Trophoblast cell (in vitro differentiated cells and primary cell): ENCODE results near the gene PRSS36.
"Not testable (repeated sequence)": the region's sequence is repeated elsewhere in the genome, so short reads cannot be mapped to it uniquely, and the experiment has no call there.

ENCODE experiments used
- DNase-seq, 2 donors: peaks; one replicate each; pipeline ENCODE4 v3.0.0-alpha.2; 2016
- H2AFZ ChIP-seq: 2 replicates; pipeline ENCODE4 v1.6.1; 2013; ENCODE audit warnings: low read length, moderate library complexity, mild to moderate bottlenecking; ENCODE audit not compliant: insufficient read depth, poor library complexity
- H2AK5ac ChIP-seq: 2 replicates; pipeline ENCODE4 v1.6.1; 2013; ENCODE audit warnings: mild to moderate bottlenecking, low read length
- H2BK120ac ChIP-seq: 2 replicates; pipeline ENCODE4 v1.6.1; 2013; ENCODE audit warnings: low read length, mild to moderate bottlenecking, moderate library complexity; ENCODE audit not compliant: insufficient read depth, poor library complexity
- H2BK12ac ChIP-seq: 2 replicates; pipeline ENCODE4 v1.6.1; 2013; ENCODE audit warnings: mild to moderate bottlenecking, low read length, moderate library complexity
- H2BK5ac ChIP-seq: 2 replicates; pipeline ENCODE4 v1.6.1; 2013; ENCODE audit warnings: low read length, low read depth, moderate library complexity, mild to moderate bottlenecking; ENCODE audit not compliant: poor library complexity
- H3K14ac ChIP-seq: 2 replicates; pipeline ENCODE4 v1.6.1; 2013; ENCODE audit warnings: mild to moderate bottlenecking, low read length
- H3K18ac ChIP-seq: 2 replicates; pipeline ENCODE4 v1.6.1; 2013; ENCODE audit warnings: mild to moderate bottlenecking, low read length
- H3K23ac ChIP-seq: 2 replicates; pipeline ENCODE4 v1.6.1; 2013; ENCODE audit warnings: low read length
- H3K27ac ChIP-seq: 2 replicates; pipeline ENCODE4 v1.5.1; 2013; ENCODE audit warnings: low read depth, mild to moderate bottlenecking, inconsistent platforms, low read length, moderate library complexity
- H3K27me3 ChIP-seq: 2 replicates; pipeline ENCODE4 v1.6.1; 2013; ENCODE audit warnings: inconsistent platforms, mild to moderate bottlenecking, low read length, moderate library complexity; ENCODE audit not compliant: insufficient read depth
- H3K36me3 ChIP-seq, 2 experiments: 1 replicate in 1 of 2; 2 replicates in 1 of 2; pipeline ENCODE4 v1.6.1; 2013; ENCODE audit warnings: low read length in 2 of 2, mild to moderate bottlenecking in 2 of 2, moderate library complexity in 1 of 2; ENCODE audit not compliant: insufficient read depth in 2 of 2, control insufficient read depth in 1 of 2
- H3K4ac ChIP-seq: 2 replicates; pipeline ENCODE4 v1.6.1; 2013; ENCODE audit warnings: low read depth, mild to moderate bottlenecking, low read length, moderate library complexity
- H3K4me1 ChIP-seq, 2 experiments: 1 replicate in 1 of 2; 2 replicates in 1 of 2; pipeline ENCODE4 v1.6.1; 2013; ENCODE audit warnings: low read length in 2 of 2, mild to moderate bottlenecking in 2 of 2, moderate library complexity in 1 of 2; ENCODE audit not compliant: insufficient read depth in 2 of 2, control insufficient read depth in 1 of 2
- H3K4me2 ChIP-seq: 2 replicates; pipeline ENCODE4 v1.6.1; 2013; ENCODE audit warnings: inconsistent platforms, mild to moderate bottlenecking, low read length, moderate library complexity
- H3K4me3 ChIP-seq: 2 replicates; pipeline ENCODE4 v1.5.1; 2013; ENCODE audit warnings: mild to moderate bottlenecking, low read depth, low read length, inconsistent platforms
- H3K79me1 ChIP-seq: one replicate; pipeline ENCODE4 v1.6.1; 2013; ENCODE audit warnings: low read length
- H3K79me2 ChIP-seq: 2 replicates; pipeline ENCODE4 v1.6.1; 2013; ENCODE audit warnings: low read length, mild to moderate bottlenecking; ENCODE audit not compliant: control insufficient read depth, insufficient read depth, poor library complexity
- H3K9ac ChIP-seq: 2 replicates; pipeline ENCODE4 v1.6.1; 2013; ENCODE audit warnings: mild to moderate bottlenecking, low read length
- H3K9me3 ChIP-seq: 2 replicates; pipeline ENCODE4 v1.6.1; 2013; ENCODE audit warnings: low read depth, mild to moderate bottlenecking, control low read depth, inconsistent platforms, low read length; ENCODE audit not compliant: insufficient read depth
- H4K12ac ChIP-seq: 2 replicates; pipeline ENCODE4 v1.6.1; 2013; ENCODE audit warnings: low read depth, mild to moderate bottlenecking, low read length, moderate library complexity
- H4K8ac ChIP-seq: 2 replicates; pipeline ENCODE4 v1.6.1; 2013; ENCODE audit warnings: low read depth, mild to moderate bottlenecking, low read length, moderate library complexity
- H4K91ac ChIP-seq: one replicate; pipeline ENCODE4 v1.6.1; 2013; ENCODE audit warnings: low read depth, mild to moderate bottlenecking, low read length, moderate library complexity
- WGBS: extraction: QIAGEN DNeasy Blood & Tissue Kit; methylation state at CpG from one replicate; pipeline ENCODE4 v1.1.7; 2013; ENCODE audit warnings: missing lambda C conversion rate; ENCODE audit not compliant: insufficient read length, insufficient coverage; ENCODE audit errors: extremely low coverage; 5-methylcytosine and 5-hydroxymethylcytosine counted together

PRSS36 gene

GRCh38 chr16:31138621-31139578 lies 11.0 kb downstream of the PRSS36 start:
- Histone ChIP-seq H3K27ac (peak overlapping the region; percentile 73), H2AFZ (peak overlapping the region; percentile 28), H3K9ac (peak overlapping the region; percentile 37), H3K4me3 (peak overlapping the region; percentile 10), H3K9me3 (peaks cover 8% of the 10 kb centered on the region), H3K79me1 (peaks cover 31% of the 10 kb centered on the region), H3K36me3 (peaks cover under 1% of the 10 kb centered on the region in 2 experiments), H3K4ac (peak overlapping the region; percentile 8), H4K91ac (peak overlapping the region; percentile 92), H4K12ac (peak overlapping the region; percentile 22), H4K8ac (peak overlapping the region; percentile 59), H3K4me1 (peaks cover 38 to 43% of the 10 kb centered on the region in 2 experiments), H2BK120ac (peak overlapping the region; percentile 81), H3K27me3 (no peaks in the 10 kb centered on the region), H2BK5ac (peak overlapping the region; percentile 62), H3K79me2 (peaks cover 17% of the 10 kb centered on the region), H2AK5ac (peak overlapping the region; percentile 36), H3K4me2 (peak overlapping the region; percentile 57), H3K23ac (no peak overlapping the region), H3K18ac (peak overlapping the region; percentile 41), H2BK12ac (peak overlapping the region; percentile 39), H3K14ac (peak overlapping the region; percentile 40)
- WGBS = no CpG with 5 or more reads among the region's 27 CpGs
- DNase-seq = peak; percentile 97

- H3K23ac ChIP-seq, H3K4me3 ChIP-seq, H3K4ac ChIP-seq, H4K8ac ChIP-seq, H3K14ac ChIP-seq, H3K18ac ChIP-seq, H4K12ac ChIP-seq, H3K27ac ChIP-seq, H3K9ac ChIP-seq, H2BK12ac ChIP-seq, H3K4me2 ChIP-seq, H2AFZ ChIP-seq, H3K9me3 ChIP-seq, H2BK120ac ChIP-seq, H2AK5ac ChIP-seq, H3K27me3 ChIP-seq, H4K91ac ChIP-seq, H2BK5ac ChIP-seq: not testable (repeated sequence)
- peak in 1 of 2 donors; percentile 15 for DNase-seq
- H3K79me2 ChIP-seq = peaks cover 17% of the 10 kb centered on the region
- H3K79me1 ChIP-seq = peaks cover 27% of the 10 kb centered on the region
- H3K4me1 ChIP-seq = peaks cover 43 to 48% of the 10 kb centered on the region in 2 experiments
- H3K36me3 ChIP-seq = peaks cover 19 to 20% of the 10 kb centered on the region in 2 experiments
- WGBS = no CpG with 5 or more reads among the region's 20 CpGs
Measured at GRCh38 chr16:31136822-31137499, 12.9 kb downstream of the PRSS36 start.

GRCh38 chr16:31136287-31136662 lies 13.6 kb downstream of the PRSS36 start:
- Histone ChIP-seq H3K18ac (no peak overlapping the region), H3K4me3 (no peak overlapping the region), H2BK120ac (no peak overlapping the region), H3K4me1 (peaks cover 44 to 49% of the 10 kb centered on the region in 2 experiments), H3K79me1 (peaks cover 23% of the 10 kb centered on the region), H3K9ac (no peak overlapping the region), H3K27me3 (no peaks in the 10 kb centered on the region), H3K79me2 (peaks cover 17% of the 10 kb centered on the region), H2AFZ (no peak overlapping the region), H2BK5ac (no peak overlapping the region), H3K9me3 (peaks cover 6% of the 10 kb centered on the region), H3K4me2 (no peak overlapping the region), H4K91ac (no peak overlapping the region), H3K27ac (no peak overlapping the region), H3K36me3 (peaks cover 26% of the 10 kb centered on the region in 2 experiments), H3K14ac (no peak overlapping the region), H4K12ac (no peak overlapping the region), H2BK12ac (no peak overlapping the region), H4K8ac (no peak overlapping the region), H2AK5ac (no peak overlapping the region), H3K4ac (no peak overlapping the region), H3K23ac (no peak overlapping the region)
- DNase-seq = no peak
- WGBS = no CpG with 5 or more reads among the region's 6 CpGs

GRCh38 chr16:31135535-31136286 lies 14.2 kb downstream of the PRSS36 start, which contains the start of gene PRSS8:
TSS of gene PRSS8 (minus strand) at chr16:31135727. CDS start at chr16:31135498, 229 bp downstream.
- Histone ChIP-seq H3K79me1 (peaks cover 26% of the 10 kb centered on the region), H2AFZ (peak within 1 kb of the TSS; percentile 40), H3K79me2 (peaks cover 17% of the 10 kb centered on the region), H2BK5ac (peak within 1 kb of the TSS; percentile 39), H4K91ac (peak within 1 kb of the TSS; percentile 87), H3K27ac (peak within 1 kb of the TSS; percentile 60), H2AK5ac (peak within 1 kb of the TSS; percentile 14), H3K27me3 (no peaks in the 10 kb centered on the region), H4K8ac (peak within 1 kb of the TSS; percentile 79), H3K4ac (peak within 1 kb of the TSS; percentile 96), H3K4me3 (peak within 1 kb of the TSS; percentile 80), H3K9ac (peak within 1 kb of the TSS; percentile 74), H3K18ac (peak within 1 kb of the TSS; percentile 82), H3K23ac (peak within 1 kb of the TSS; percentile 56), H3K36me3 (peaks cover 26 to 30% of the 10 kb centered on the region in 2 experiments), H3K4me2 (peak within 1 kb of the TSS; percentile 88), H2BK120ac (peak within 1 kb of the TSS; percentile 77), H3K14ac (peak within 1 kb of the TSS; percentile 85), H2BK12ac (no peak within 1 kb of the TSS), H3K9me3 (peaks cover 6% of the 10 kb centered on the region), H4K12ac (peak within 1 kb of the TSS; percentile 57), H3K4me1 (peaks cover 48 to 53% of the 10 kb centered on the region in 2 experiments)
- WGBS = no CpG with 5 or more reads among the region's 22 CpGs
- peak; percentile 92 to 94 for DNase-seq
